AG09319 (cell line): Measurements from ENCODE around the gene P2RY2.

Experiments
- DNase-seq: peaks from one replicate; pipeline ENCODE4 v3.0.0-alpha.2; 2010; ENCODE audit warnings: low read depth; ENCODE audit errors: extremely low read depth
- TF ChIP-seq, protein P1 (sequence below): IDR thresholded peaks from 2 replicates; pipeline ENCODE4 v1.5.1; 2011; ENCODE audit warnings: low read depth, mild to moderate bottlenecking, inconsistent platforms, low read length, moderate library complexity

The P2RY2 gene

GRCh38 chr11:73242251-73243092 is 24.4 kb downstream of the P2RY2 start:
- DNase-seq, result peak; percentile 20
- TF ChIP-seq, protein P1, sequence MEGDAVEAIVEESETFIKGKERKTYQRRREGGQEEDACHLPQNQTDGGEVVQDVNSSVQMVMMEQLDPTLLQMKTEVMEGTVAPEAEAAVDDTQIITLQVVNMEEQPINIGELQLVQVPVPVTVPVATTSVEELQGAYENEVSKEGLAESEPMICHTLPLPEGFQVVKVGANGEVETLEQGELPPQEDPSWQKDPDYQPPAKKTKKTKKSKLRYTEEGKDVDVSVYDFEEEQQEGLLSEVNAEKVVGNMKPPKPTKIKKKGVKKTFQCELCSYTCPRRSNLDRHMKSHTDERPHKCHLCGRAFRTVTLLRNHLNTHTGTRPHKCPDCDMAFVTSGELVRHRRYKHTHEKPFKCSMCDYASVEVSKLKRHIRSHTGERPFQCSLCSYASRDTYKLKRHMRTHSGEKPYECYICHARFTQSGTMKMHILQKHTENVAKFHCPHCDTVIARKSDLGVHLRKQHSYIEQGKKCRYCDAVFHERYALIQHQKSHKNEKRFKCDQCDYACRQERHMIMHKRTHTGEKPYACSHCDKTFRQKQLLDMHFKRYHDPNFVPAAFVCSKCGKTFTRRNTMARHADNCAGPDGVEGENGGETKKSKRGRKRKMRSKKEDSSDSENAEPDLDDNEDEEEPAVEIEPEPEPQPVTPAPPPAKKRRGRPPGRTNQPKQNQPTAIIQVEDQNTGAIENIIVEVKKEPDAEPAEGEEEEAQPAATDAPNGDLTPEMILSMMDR, result peak; percentile 87

DNA sequence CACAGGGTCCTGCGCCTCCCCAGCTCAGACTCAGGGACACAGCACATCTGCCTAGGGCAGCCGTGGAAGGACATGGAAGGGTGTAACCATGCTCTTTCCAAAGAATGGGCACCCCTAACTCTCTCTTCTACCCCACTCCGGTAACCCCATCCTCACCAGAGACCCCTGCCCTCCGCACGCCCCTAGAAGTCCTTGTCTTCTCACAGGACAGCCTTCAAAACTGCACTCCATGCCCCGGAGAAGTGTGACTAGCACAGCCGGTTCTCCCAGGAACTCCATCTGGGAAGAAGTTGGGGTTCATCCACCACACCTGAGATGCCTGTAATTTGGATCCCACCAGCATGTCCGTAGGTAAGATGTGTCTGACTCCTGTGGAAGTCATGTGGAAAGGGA is 25.0 kb downstream of the P2RY2 start:
- TF ChIP-seq, protein P1, result no peak
- DNase-seq, result no peak

- TF ChIP-seq, protein P1, result no peak
- no peak for DNase-seq
Observed at GRCh38 chr11:73244589-73245240, 26.6 kb downstream of the P2RY2 start.

DNA sequence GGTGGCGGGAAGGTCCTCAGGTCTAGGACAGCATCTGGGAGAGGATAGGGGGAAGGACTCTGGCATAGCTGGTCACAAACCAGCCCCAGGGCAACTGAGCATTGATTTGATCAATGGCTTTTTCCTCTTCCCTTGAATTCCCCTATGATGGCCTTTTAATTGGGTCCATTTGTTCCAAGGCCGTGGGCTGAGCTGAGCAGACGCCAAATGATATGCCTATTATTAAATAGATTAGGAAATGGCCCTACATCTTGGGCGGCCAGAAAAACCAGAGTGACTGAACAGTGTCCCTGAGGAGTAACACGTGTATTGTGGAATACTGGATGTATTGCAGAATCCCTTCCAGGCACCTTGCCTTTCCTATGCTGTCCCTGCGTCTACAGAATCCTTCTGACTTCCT is 27.4 kb downstream of the P2RY2 start:
- DNase-seq, result no peak
- TF ChIP-seq, protein P1, result no peak

DNA sequence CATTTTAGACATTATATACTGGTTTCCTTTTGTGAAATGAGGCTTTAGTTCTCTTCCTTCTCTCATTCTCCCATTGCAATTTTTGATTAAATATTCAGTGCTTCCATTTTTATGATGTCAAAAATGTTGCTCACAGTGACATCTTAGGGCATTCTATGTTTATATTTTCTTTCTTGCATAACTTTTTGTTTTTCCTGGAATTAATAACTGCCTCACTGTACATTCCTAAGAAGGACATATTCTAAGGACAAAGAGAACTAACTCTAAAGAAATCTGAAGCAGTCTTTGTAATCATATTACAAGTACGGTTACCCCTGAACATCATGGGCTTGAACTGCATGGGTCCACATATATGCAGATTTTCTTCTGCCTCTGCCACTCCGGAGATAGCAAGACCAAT is 28.2 kb downstream of the P2RY2 start:
- no peak for DNase-seq

GRCh38 chr11:73248526-73249185 is 30.6 kb downstream of the P2RY2 start:
- no peak for DNase-seq
- TF ChIP-seq, protein P1, result no peak

More for the DNA sequence above, 28.2 kb downstream of the P2RY2 start:
- TF ChIP-seq, protein P1, result no peak

DNA sequence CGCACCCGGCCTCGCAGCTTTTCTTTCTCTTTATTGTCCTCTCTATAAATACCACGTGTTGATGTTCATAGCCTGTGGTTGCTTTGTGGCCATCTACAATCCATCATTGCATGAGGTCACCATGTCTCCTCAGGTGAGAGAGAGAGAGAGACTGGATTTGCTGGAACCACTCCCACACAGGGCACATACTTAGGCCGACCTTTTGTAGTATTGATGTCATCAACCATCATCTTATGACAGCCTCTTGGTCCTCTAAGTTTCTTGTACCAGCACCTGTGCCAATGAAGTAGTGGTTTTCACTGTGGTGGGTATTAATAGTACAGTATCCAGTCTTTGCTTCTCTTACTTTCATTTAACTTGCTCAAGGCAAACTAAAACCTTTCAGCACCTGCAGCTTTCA is 31.2 kb downstream of the P2RY2 start:
- TF ChIP-seq, protein P1, result no peak
- no peak for DNase-seq
